GM21515 (cell line): ENCODE data around the gene LDLRAD3.

Experiments
- ATAC-seq: cut with Tn5 transposase; IDR thresholded peaks from one replicate; pipeline ENCODE4 v1.9.1; 2021; ENCODE audit not compliant: unreplicated experiment

The LDLRAD3 gene

GRCh38 chr11:36015799-36016198, 71.9 kb downstream of the LDLRAD3 start:
- no peak for ATAC-seq

GRCh38 chr11:36016263-36016662, 72.4 kb downstream of the LDLRAD3 start:
- ATAC-seq = no peak

- ATAC-seq = no peak
Observed at GRCh38 chr11:36016709-36017108, 72.8 kb downstream of the LDLRAD3 start.

GRCh38 chr11:36019005-36019596, 75.2 kb downstream of the LDLRAD3 start:
- no peak for ATAC-seq

- no peak for ATAC-seq
Observed at GRCh38 chr11:36019722-36020121, 75.9 kb downstream of the LDLRAD3 start.

GRCh38 chr11:36022882-36023281, 79.0 kb downstream of the LDLRAD3 start:
- ATAC-seq = no peak

- ATAC-seq = no peak
Observed at GRCh38 chr11:36023922-36024321, 80.1 kb downstream of the LDLRAD3 start.

GRCh38 chr11:36024716-36025115, 80.9 kb downstream of the LDLRAD3 start:
- ATAC-seq = no peak

GRCh38 chr11:36026315-36026968, 82.6 kb downstream of the LDLRAD3 start:
- no peak for ATAC-seq

- no peak for ATAC-seq
Observed at GRCh38 chr11:36027731-36028130, 83.9 kb downstream of the LDLRAD3 start.

GRCh38 chr11:36029616-36030015, 85.8 kb downstream of the LDLRAD3 start:
- ATAC-seq = no peak

- ATAC-seq = no peak
Observed at GRCh38 chr11:36030731-36031281, 86.9 kb downstream of the LDLRAD3 start.

- ATAC-seq = no peak
Observed at GRCh38 chr11:36033082-36033751, 89.4 kb downstream of the LDLRAD3 start.

- no peak for ATAC-seq
Observed at GRCh38 chr11:36033936-36034335, 90.1 kb downstream of the LDLRAD3 start.

- ATAC-seq = no peak
Observed at GRCh38 chr11:36034551-36035331, 90.9 kb downstream of the LDLRAD3 start.

- ATAC-seq = no peak
Observed at GRCh38 chr11:36035454-36035853, 91.6 kb downstream of the LDLRAD3 start.

GRCh38 chr11:36035999-36036398, 92.1 kb downstream of the LDLRAD3 start:
- ATAC-seq = no peak

- no peak for ATAC-seq
Observed at GRCh38 chr11:36037031-36037430, 93.2 kb downstream of the LDLRAD3 start.

- no peak for ATAC-seq
Observed at GRCh38 chr11:36038541-36038940, 94.7 kb downstream of the LDLRAD3 start.

GRCh38 chr11:36039471-36039870, 95.6 kb downstream of the LDLRAD3 start:
- no peak for ATAC-seq

- no peak for ATAC-seq
Observed at GRCh38 chr11:36041988-36042611, 98.2 kb downstream of the LDLRAD3 start.
